ENCODE data around the gene NTSR2. TPM values are rescaled to one million over a fixed set of nuclear protein-coding genes. Genes with fewer than 3 reads are reported as not detected.

Gene NTSR2
- total RNA-seq, 1 experiment from 2014 or later = not detected

DNA sequence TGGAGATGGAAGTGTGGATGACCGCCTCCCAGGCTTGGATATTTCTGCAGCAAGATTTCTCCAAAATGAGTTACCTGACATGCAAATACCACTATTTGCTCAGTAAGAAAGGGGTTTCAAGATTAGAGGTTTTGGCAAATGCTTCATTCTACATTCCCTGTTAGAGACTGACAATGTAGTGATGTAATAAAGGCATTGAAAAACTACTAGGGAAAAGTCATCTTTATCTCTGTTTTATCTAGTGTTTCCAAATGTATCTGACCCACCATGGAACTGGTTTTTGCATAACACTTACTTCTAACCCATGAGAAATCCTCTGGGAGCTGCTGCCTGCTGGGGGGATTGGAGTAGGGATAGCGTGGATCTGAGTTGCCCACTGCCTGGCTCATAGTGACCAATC, 33.0 kb upstream of the NTSR2 start:
- TF ChIP-seq ZNF138 (CRISPR knock-in tag; conservative IDR thresholded peaks at IDR 0.05) (no peak), TCF7 (CRISPR knock-in tag; IDR thresholded peaks at IDR 0.05; ENCODE audit: low read depth) (no peak), EMX1 (CRISPR knock-in tag; IDR thresholded peaks at IDR 0.05) (no peak), TEAD4 (CRISPR knock-in tag; IDR thresholded peaks at IDR 0.05) (no peak), ZNF671 (CRISPR knock-in tag; IDR thresholded peaks at IDR 0.05) (no peak), SP1 (CRISPR knock-in tag; conservative IDR thresholded peaks at IDR 0.05) (no peak), ZBTB21 (CRISPR knock-in tag; IDR thresholded peaks at IDR 0.05; ENCODE audit: borderline replicate concordance) (no peak), NR1H2 (CRISPR knock-in tag; IDR thresholded peaks at IDR 0.05) (no peak)
- TF ChIP-seq, protein P1, sequence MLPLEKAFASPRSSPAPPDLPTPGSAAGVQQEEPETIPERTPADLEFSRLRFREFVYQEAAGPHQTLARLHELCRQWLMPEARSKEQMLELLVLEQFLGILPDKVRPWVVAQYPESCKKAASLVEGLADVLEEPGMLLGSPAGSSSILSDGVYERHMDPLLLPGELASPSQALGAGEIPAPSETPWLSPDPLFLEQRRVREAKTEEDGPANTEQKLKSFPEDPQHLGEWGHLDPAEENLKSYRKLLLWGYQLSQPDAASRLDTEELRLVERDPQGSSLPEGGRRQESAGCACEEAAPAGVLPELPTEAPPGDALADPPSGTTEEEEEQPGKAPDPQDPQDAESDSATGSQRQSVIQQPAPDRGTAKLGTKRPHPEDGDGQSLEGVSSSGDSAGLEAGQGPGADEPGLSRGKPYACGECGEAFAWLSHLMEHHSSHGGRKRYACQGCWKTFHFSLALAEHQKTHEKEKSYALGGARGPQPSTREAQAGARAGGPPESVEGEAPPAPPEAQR (CRISPR knock-in tag; IDR thresholded peaks at IDR 0.05) = no peak
- TF ChIP-seq, protein P2, sequence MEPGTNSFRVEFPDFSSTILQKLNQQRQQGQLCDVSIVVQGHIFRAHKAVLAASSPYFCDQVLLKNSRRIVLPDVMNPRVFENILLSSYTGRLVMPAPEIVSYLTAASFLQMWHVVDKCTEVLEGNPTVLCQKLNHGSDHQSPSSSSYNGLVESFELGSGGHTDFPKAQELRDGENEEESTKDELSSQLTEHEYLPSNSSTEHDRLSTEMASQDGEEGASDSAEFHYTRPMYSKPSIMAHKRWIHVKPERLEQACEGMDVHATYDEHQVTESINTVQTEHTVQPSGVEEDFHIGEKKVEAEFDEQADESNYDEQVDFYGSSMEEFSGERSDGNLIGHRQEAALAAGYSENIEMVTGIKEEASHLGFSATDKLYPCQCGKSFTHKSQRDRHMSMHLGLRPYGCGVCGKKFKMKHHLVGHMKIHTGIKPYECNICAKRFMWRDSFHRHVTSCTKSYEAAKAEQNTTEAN (CRISPR knock-in tag; IDR thresholded peaks at IDR 0.05) = no peak
- TF ChIP-seq, protein P3, sequence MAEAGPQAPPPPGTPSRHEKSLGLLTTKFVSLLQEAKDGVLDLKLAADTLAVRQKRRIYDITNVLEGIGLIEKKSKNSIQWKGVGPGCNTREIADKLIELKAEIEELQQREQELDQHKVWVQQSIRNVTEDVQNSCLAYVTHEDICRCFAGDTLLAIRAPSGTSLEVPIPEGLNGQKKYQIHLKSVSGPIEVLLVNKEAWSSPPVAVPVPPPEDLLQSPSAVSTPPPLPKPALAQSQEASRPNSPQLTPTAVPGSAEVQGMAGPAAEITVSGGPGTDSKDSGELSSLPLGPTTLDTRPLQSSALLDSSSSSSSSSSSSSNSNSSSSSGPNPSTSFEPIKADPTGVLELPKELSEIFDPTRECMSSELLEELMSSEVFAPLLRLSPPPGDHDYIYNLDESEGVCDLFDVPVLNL (CRISPR knock-in tag; IDR thresholded peaks at IDR 0.05; ENCODE audit: borderline replicate concordance, low read depth) = no peak
- TF ChIP-seq, protein P4, sequence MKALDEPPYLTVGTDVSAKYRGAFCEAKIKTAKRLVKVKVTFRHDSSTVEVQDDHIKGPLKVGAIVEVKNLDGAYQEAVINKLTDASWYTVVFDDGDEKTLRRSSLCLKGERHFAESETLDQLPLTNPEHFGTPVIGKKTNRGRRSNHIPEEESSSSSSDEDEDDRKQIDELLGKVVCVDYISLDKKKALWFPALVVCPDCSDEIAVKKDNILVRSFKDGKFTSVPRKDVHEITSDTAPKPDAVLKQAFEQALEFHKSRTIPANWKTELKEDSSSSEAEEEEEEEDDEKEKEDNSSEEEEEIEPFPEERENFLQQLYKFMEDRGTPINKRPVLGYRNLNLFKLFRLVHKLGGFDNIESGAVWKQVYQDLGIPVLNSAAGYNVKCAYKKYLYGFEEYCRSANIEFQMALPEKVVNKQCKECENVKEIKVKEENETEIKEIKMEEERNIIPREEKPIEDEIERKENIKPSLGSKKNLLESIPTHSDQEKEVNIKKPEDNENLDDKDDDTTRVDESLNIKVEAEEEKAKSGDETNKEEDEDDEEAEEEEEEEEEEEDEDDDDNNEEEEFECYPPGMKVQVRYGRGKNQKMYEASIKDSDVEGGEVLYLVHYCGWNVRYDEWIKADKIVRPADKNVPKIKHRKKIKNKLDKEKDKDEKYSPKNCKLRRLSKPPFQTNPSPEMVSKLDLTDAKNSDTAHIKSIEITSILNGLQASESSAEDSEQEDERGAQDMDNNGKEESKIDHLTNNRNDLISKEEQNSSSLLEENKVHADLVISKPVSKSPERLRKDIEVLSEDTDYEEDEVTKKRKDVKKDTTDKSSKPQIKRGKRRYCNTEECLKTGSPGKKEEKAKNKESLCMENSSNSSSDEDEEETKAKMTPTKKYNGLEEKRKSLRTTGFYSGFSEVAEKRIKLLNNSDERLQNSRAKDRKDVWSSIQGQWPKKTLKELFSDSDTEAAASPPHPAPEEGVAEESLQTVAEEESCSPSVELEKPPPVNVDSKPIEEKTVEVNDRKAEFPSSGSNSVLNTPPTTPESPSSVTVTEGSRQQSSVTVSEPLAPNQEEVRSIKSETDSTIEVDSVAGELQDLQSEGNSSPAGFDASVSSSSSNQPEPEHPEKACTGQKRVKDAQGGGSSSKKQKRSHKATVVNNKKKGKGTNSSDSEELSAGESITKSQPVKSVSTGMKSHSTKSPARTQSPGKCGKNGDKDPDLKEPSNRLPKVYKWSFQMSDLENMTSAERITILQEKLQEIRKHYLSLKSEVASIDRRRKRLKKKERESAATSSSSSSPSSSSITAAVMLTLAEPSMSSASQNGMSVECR (CRISPR knock-in tag; IDR thresholded peaks at IDR 0.05; ENCODE audit: borderline replicate concordance) = no peak
- ChIA-PET CTCF (interaction anchor here (1.0 kb wide), 1 partner anchor 10 kb away, joined by 4 read pairs; no protein-coding TSS in a partner anchor), POLR2A (no interaction called here)
- Mint-ChIP-seq H3K4me1 (no peaks in the 10 kb centered on the region), H3K36me3 (peaks cover 4% of the 10 kb centered on the region), H3K9me3 (peaks cover 13% of the 10 kb centered on the region), H3K27me3 (ENCODE audit: low read depth) (no peaks in the 10 kb centered on the region), H3K4me3 (no peak overlapping the region), H3K27ac (no peak overlapping the region)
- DNase-seq (ENCODE audit: low spot score) (no peak), ATAC-seq (no peak)

DNA sequence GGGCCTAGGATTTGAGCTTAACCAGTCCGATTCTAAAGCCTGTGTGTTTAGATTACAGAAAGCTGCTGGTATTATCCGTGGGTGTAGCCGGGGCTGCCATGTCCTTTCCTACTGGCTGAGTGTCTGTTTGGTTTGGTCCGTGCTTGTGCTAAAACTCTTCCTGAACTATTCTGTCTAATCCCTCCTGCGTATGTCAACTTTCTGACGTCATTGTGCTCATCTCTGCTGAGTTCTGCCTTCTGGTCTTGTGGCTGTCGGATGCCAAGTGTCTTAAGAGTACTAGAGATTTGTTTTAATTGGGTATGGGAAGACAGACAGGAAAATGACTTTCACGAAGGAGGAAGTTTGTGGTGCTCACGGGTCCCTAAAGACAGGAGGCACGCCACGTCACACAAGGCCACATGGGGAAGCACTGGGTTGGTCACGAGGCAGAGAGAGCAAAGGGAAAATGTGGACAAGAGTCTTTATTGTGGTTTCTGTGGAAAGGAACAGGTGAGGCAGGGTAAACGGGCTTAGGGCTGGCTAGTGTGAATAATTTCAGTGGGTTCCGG, 31.8 kb upstream of the NTSR2 start:
- DNase-seq (ENCODE audit: low spot score) (no peak), ATAC-seq (no peak)
- peaks cover 4% of the 10 kb centered on the region for H3K36me3 Mint-ChIP-seq
- H3K27me3 Mint-ChIP-seq (ENCODE audit: low read depth) = no peaks in the 10 kb centered on the region
- POLR2A ChIA-PET = no interaction called here
- CTCF ChIA-PET = no interaction called here
- H3K27ac Mint-ChIP-seq = no peak overlapping the region
- no peaks in the 10 kb centered on the region for H3K4me1 Mint-ChIP-seq
- peaks cover 13% of the 10 kb centered on the region for H3K9me3 Mint-ChIP-seq
- H3K4me3 Mint-ChIP-seq = no peak overlapping the region
- TF ChIP-seq NR3C1 (CRISPR knock-in tag; conservative IDR thresholded peaks at IDR 0.05; ENCODE audit: low read depth) = no peak
- TF ChIP-seq, protein P5, sequence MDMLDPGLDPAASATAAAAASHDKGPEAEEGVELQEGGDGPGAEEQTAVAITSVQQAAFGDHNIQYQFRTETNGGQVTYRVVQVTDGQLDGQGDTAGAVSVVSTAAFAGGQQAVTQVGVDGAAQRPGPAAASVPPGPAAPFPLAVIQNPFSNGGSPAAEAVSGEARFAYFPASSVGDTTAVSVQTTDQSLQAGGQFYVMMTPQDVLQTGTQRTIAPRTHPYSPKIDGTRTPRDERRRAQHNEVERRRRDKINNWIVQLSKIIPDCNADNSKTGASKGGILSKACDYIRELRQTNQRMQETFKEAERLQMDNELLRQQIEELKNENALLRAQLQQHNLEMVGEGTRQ (CRISPR knock-in tag; IDR thresholded peaks at IDR 0.05) = no peak
- TF ChIP-seq, protein P6, sequence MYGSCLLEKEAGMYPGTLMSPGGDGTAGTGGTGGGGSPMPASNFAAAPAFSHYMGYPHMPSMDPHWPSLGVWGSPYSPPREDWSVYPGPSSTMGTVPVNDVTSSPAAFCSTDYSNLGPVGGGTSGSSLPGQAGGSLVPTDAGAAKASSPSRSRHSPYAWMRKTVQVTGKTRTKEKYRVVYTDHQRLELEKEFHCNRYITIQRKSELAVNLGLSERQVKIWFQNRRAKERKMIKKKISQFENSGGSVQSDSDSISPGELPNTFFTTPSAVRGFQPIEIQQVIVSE (CRISPR knock-in tag; IDR thresholded peaks at IDR 0.05; ENCODE audit: borderline replicate concordance) = no peak
- TF ChIP-seq, protein P7, sequence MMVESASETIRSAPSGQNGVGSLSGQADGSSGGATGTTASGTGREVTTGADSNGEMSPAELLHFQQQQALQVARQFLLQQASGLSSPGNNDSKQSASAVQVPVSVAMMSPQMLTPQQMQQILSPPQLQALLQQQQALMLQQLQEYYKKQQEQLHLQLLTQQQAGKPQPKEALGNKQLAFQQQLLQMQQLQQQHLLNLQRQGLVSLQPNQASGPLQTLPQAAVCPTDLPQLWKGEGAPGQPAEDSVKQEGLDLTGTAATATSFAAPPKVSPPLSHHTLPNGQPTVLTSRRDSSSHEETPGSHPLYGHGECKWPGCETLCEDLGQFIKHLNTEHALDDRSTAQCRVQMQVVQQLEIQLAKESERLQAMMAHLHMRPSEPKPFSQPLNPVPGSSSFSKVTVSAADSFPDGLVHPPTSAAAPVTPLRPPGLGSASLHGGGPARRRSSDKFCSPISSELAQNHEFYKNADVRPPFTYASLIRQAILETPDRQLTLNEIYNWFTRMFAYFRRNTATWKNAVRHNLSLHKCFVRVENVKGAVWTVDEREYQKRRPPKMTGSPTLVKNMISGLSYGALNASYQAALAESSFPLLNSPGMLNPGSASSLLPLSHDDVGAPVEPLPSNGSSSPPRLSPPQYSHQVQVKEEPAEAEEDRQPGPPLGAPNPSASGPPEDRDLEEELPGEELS (CRISPR knock-in tag; IDR thresholded peaks at IDR 0.05) = no peak
- TF ChIP-seq, protein P8, sequence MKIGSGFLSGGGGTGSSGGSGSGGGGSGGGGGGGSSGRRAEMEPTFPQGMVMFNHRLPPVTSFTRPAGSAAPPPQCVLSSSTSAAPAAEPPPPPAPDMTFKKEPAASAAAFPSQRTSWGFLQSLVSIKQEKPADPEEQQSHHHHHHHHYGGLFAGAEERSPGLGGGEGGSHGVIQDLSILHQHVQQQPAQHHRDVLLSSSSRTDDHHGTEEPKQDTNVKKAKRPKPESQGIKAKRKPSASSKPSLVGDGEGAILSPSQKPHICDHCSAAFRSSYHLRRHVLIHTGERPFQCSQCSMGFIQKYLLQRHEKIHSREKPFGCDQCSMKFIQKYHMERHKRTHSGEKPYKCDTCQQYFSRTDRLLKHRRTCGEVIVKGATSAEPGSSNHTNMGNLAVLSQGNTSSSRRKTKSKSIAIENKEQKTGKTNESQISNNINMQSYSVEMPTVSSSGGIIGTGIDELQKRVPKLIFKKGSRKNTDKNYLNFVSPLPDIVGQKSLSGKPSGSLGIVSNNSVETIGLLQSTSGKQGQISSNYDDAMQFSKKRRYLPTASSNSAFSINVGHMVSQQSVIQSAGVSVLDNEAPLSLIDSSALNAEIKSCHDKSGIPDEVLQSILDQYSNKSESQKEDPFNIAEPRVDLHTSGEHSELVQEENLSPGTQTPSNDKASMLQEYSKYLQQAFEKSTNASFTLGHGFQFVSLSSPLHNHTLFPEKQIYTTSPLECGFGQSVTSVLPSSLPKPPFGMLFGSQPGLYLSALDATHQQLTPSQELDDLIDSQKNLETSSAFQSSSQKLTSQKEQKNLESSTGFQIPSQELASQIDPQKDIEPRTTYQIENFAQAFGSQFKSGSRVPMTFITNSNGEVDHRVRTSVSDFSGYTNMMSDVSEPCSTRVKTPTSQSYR (CRISPR knock-in tag; IDR thresholded peaks at IDR 0.05) = no peak
- TF ChIP-seq SMAD3 (CRISPR knock-in tag; IDR thresholded peaks at IDR 0.05; ENCODE audit: borderline replicate concordance) = no peak
- TF ChIP-seq CREB1 (CRISPR knock-in tag; IDR thresholded peaks at IDR 0.05) = no peak

All from WTC11 (cell line).